ENCODE data around the gene PNKP.

PNKP gene

DNA sequence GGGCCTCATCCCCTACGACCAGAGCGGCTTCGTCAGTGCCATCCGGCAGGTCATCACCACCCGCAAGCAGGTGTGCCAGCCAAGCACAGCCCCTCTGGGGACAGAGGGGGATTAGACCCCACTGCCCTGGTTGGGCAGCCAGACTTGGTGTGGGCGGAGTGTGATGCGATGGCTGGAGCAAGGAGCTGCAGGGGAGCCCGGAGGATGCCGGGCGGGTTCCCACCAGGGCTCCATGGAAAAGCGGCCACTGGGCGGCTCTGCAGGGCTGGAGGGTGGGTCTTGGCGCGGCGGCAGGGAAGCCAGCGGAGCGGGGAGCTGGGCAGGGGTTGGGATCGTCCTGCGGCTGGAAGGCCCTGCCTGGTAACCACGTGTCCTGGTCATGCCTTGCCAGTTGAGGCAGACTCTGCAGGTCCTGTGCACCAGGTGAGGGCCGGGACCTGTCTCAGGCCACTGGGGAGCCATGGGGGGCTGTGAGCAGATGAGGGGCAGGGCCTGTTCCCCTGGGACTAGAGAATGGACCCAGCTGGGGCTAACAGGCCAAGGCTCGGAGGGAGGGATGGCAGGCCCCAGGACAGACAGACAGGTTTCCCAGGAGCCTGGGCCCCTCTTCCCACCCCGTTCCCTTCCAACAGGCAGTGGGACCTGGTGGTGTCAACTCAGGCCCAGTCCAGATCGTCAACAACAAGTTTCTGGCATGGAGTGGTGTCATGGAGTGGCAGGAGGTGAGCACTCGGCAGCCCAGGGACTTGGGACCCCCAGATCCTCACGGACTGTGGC is 10.1 kb downstream of the PNKP start:
- DNase-seq (ENCODE audit: low read depth), result no peak
- no peak overlapping the region for H3K4me3 ChIP-seq (ENCODE audit: low read length)
- TF ChIP-seq, protein P1, sequence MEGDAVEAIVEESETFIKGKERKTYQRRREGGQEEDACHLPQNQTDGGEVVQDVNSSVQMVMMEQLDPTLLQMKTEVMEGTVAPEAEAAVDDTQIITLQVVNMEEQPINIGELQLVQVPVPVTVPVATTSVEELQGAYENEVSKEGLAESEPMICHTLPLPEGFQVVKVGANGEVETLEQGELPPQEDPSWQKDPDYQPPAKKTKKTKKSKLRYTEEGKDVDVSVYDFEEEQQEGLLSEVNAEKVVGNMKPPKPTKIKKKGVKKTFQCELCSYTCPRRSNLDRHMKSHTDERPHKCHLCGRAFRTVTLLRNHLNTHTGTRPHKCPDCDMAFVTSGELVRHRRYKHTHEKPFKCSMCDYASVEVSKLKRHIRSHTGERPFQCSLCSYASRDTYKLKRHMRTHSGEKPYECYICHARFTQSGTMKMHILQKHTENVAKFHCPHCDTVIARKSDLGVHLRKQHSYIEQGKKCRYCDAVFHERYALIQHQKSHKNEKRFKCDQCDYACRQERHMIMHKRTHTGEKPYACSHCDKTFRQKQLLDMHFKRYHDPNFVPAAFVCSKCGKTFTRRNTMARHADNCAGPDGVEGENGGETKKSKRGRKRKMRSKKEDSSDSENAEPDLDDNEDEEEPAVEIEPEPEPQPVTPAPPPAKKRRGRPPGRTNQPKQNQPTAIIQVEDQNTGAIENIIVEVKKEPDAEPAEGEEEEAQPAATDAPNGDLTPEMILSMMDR (conservative IDR thresholded peaks at IDR 0.05; ENCODE audit: low read length), result no peak

DNA sequence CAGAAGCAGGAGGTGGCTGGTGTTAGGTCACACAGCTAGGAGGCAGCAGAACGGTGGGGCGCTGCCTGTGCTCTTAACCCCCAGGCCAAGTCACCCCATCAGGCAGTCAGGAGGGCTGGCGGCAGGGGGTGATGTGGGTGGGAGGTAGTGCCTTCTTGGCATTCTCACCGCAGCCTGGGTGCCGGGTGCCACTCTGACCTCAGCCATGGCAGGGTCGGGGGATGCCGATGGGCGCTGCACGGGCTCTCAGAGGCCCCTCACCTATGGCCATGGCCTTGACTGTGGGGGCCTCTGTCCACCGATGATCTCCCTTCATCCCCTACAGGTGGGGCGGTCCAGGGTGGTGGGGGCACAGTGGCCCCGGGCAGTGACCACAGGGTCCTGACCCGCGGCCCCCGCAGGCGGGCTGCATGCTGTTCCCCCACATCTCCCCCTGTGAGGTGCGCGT is 10.8 kb downstream of the PNKP start:
- TF ChIP-seq, protein P1 (conservative IDR thresholded peaks at IDR 0.05; ENCODE audit: low read length), result no peak
- no peak for DNase-seq (ENCODE audit: low read depth)
- H3K4me3 ChIP-seq (ENCODE audit: low read length), result no peak overlapping the region

DNA sequence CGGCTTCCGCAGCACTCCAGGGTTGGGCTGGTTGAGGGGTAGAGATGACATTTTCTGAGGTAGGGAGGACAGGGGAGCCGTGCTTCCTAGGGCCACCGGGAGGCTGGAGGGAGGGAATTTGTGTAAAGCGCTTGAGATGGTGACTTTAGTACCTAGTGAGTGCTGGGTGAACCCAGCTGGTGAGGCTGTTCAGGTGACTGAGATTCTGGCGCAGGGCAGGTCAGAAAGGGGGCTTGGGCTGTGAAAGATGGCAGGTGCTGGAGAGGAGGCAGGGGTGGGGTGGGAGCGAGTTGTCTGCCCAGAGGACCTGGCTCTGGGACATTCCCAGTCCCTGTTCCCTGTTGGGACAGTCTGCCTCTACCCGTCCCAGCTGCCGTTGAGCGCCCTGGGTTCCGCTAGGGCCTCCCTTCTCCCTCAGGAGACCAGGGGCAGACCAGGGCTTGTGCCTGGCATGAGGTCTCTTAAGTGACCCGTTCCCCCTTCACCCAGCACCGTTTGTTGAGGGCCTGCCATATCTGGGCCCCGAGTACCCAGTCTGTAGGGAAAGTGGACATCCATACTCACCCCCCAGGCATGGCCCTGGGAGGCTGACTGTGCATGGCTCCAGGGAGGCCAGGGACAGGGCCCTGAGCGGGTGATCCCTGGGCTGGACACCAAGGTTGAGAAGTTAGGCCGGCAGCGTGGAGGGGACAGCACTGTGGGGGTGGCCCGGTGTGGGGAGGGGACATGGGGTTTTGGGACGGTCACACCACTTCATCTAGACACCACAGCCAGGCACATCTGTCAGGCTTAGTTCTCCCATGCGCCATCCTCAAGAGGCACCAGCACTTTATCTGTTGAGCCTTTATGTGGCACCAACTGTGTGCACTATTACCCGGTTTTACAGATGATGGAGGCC is 11.5 kb downstream of the PNKP start:
- no peak for DNase-seq (ENCODE audit: low read depth)
- TF ChIP-seq, protein P1 (conservative IDR thresholded peaks at IDR 0.05; ENCODE audit: low read length), result no peak

DNA sequence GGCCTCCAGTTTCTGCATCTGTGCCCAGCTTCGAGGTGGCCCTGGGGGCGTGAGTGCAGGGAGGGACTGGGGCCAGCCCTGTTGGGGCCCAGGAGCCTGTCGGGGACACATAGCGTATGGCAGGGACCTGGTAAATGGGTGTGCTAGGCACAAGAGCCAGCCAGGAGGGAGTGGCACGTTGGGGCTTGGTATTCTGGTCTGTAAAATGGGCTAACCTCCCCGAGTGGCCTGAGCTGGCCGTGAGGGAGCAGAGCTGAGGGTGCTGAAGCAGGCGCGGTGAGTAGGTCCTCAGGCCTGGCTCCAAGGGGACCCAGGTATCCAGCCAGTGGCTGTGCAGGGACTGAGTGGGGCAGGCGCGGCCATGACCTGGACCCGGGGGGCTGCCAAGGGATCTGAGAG is 12.1 kb downstream of the PNKP start:
- no peak overlapping the region for H3K4me3 ChIP-seq (ENCODE audit: low read length)
- DNase-seq (ENCODE audit: low read depth), result no peak
- TF ChIP-seq, protein P1 (conservative IDR thresholded peaks at IDR 0.05; ENCODE audit: low read length), result no peak

More for the DNA sequence above, 11.5 kb downstream of the PNKP start:
- H3K4me3 ChIP-seq (ENCODE audit: low read length), result no peak overlapping the region

DNA sequence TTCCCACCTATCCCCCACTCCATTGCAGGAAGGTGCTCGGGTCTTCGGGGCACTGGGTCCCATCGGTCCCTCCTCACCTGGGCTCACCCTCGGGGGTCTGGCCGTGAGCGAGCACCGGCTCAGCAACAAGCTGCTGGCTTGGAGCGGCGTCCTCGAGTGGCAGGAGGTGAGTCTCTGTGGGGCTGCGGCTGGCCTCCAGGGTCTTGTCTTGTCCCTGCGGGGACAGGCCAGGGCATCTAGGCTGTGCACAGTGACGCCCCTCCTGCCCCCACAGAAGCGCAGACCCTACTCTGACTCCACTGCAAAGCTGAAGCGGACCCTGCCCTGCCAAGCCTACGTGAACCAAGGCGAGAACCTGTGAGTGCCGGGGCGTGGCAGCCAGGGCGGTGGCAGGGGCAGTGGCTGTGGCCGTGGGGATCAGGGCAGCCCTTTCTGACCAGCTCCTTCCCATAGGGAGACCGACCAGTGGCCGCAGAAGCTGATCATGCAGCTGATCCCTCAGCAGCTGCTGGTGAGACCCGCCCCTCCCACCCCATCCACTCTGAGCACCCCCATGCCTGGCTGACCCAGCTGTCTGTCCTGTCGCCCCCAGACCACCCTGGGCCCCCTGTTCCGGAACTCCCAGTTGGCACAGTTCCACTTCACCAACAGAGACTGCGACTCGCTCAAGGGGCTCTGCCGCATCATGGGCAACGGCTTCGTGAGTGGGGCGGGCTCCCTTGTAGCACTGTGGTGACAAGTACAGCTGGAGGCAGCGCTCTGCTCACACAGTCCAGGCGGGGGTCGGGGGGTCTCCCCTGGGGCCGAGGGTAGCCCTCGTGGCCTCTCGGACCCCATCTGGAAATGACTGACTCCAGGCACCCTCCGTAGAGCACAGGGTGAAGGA is 12.8 kb downstream of the PNKP start:
- TF ChIP-seq, protein P1 (conservative IDR thresholded peaks at IDR 0.05; ENCODE audit: low read length), result no peak
- H3K4me3 ChIP-seq (ENCODE audit: low read length), result no peak overlapping the region
- DNase-seq (ENCODE audit: low read depth), result no peak

DNA sequence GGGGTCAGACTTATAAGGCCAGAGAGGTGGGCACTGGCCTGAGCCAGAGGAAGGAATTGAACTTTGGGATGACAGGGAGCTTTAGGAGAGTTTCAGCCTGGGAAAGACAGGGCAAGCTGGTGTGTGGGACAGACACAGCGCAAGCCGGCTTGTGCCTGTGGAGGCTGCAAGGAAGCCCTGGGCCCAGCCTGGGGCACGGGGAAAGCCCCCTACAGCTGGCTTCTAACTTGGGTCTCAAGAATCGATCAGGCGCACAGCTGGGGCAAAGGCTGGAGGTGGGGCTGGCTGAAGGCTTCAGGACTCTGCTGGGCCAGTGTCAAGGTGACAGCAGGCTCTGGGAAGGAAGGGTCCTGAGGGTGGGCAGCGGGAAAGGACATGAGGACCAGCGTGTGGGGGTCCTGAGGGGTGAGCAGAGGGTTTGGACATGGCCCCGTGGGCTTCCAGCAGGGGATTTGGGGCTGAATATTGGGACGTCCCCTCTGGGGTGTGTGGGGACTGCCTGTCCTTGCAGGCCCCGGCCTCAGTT is 13.5 kb downstream of the PNKP start:
- no peak overlapping the region for H3K4me3 ChIP-seq (ENCODE audit: low read length)
- TF ChIP-seq, protein P1 (conservative IDR thresholded peaks at IDR 0.05; ENCODE audit: low read length), result no peak
- no peak for DNase-seq (ENCODE audit: low read depth)

All from AG10803 (cell line).